Panc1 (cell line): Measurements from ENCODE around the gene USP6NL.

Experiments used
- POLR2AphosphoS5 ChIP-seq: IDR thresholded peaks from 2 replicates; pipeline ENCODE4 v1.6.1; 2012; ENCODE audit warnings: mild to moderate bottlenecking, low read depth, low read length, moderate library complexity
- SIN3A ChIP-seq: IDR thresholded peaks from 2 replicates; pipeline ENCODE4 v1.6.1; 2012; ENCODE audit warnings: low read depth, mild to moderate bottlenecking, low read length, moderate library complexity, borderline replicate concordance; ENCODE audit not compliant: insufficient read depth
- TF ChIP-seq, protein P1 (sequence below): fragments of 450-650 bp; IDR thresholded peaks from 2 replicates; pipeline ENCODE4 v1.5.1; 2017; ENCODE audit warnings: mild to moderate bottlenecking
- TF ChIP-seq, protein P2 (sequence below), 2 experiments: IDR thresholded peaks; 2 replicates each; pipeline ENCODE4 v1.6.1; 2011 to 2012; ENCODE audit warnings: low read depth in 2 of 2, control low read depth in 1 of 2, low read length in 1 of 2, mild to moderate bottlenecking in 1 of 2, moderate library complexity in 1 of 2; ENCODE audit not compliant: insufficient read depth in 1 of 2

DNA sequence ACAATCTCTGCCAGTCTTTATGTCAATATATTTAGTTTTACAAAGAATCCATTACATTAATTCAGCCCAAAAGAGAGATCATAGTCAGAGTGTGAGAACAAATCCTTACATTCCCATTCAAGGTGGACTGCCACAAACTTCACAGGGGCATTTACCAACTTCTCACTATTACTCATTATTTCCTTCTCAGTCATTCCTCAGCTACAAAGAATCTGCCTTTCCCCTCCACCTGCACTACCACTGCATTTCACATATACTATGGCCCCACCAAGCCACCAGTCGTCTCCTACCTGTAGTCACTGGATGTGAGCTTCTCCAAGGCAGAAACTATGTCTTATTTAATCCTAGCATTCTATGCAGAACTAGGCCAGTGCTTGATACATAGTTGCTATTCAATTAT lies 94.3 kb downstream of the USP6NL start:
- TF ChIP-seq, protein P1, sequence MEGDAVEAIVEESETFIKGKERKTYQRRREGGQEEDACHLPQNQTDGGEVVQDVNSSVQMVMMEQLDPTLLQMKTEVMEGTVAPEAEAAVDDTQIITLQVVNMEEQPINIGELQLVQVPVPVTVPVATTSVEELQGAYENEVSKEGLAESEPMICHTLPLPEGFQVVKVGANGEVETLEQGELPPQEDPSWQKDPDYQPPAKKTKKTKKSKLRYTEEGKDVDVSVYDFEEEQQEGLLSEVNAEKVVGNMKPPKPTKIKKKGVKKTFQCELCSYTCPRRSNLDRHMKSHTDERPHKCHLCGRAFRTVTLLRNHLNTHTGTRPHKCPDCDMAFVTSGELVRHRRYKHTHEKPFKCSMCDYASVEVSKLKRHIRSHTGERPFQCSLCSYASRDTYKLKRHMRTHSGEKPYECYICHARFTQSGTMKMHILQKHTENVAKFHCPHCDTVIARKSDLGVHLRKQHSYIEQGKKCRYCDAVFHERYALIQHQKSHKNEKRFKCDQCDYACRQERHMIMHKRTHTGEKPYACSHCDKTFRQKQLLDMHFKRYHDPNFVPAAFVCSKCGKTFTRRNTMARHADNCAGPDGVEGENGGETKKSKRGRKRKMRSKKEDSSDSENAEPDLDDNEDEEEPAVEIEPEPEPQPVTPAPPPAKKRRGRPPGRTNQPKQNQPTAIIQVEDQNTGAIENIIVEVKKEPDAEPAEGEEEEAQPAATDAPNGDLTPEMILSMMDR = no peak
- TF ChIP-seq POLR2AphosphoS5 (no peak), SIN3A (no peak)
- TF ChIP-seq, protein P2, sequence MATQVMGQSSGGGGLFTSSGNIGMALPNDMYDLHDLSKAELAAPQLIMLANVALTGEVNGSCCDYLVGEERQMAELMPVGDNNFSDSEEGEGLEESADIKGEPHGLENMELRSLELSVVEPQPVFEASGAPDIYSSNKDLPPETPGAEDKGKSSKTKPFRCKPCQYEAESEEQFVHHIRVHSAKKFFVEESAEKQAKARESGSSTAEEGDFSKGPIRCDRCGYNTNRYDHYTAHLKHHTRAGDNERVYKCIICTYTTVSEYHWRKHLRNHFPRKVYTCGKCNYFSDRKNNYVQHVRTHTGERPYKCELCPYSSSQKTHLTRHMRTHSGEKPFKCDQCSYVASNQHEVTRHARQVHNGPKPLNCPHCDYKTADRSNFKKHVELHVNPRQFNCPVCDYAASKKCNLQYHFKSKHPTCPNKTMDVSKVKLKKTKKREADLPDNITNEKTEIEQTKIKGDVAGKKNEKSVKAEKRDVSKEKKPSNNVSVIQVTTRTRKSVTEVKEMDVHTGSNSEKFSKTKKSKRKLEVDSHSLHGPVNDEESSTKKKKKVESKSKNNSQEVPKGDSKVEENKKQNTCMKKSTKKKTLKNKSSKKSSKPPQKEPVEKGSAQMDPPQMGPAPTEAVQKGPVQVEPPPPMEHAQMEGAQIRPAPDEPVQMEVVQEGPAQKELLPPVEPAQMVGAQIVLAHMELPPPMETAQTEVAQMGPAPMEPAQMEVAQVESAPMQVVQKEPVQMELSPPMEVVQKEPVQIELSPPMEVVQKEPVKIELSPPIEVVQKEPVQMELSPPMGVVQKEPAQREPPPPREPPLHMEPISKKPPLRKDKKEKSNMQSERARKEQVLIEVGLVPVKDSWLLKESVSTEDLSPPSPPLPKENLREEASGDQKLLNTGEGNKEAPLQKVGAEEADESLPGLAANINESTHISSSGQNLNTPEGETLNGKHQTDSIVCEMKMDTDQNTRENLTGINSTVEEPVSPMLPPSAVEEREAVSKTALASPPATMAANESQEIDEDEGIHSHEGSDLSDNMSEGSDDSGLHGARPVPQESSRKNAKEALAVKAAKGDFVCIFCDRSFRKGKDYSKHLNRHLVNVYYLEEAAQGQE (IDR thresholded peaks at IDR 0.05; ENCODE audit: insufficient read depth in 1 of 2, low read depth in 2 of 2, low read length in 1 of 2) = no peak
